ENCODE results near the gene NUDT6. TPM values are rescaled to one million over a fixed set of nuclear protein-coding genes. Genes with fewer than 3 reads are reported as not detected.

The NUDT6 gene
- total RNA-seq, 1 experiment from 2014 or later = 6.7 TPM

- Mint-ChIP-seq H3K4me1 (ENCODE audit: insufficient read depth, unreplicated experiment) (peaks cover 8% of the 10 kb centered on the region), H3K27ac (ENCODE audit: low read depth, unreplicated experiment) (no peak overlapping the region), H3K4me3 (ENCODE audit: unreplicated experiment) (no peak overlapping the region), H3K27me3 (ENCODE audit: insufficient read depth, unreplicated experiment) (no peaks in the 10 kb centered on the region), H3K9me3 (ENCODE audit: unreplicated experiment) (peaks cover 12% of the 10 kb centered on the region), H3K36me3 (ENCODE audit: insufficient read depth, unreplicated experiment) (peaks cover 36% of the 10 kb centered on the region)
- no peak for TF ChIP-seq CTCF (IDR thresholded peaks at IDR 0.05; ENCODE audit: unreplicated experiment)
- BruUV-seq (replicated peaks) = no TSS peak
- no peak for DNase-seq (ENCODE audit: unreplicated experiment)
- POLR2A ChIA-PET = interaction anchor here (1.2 kb wide), 1 partner anchor 28 kb away, joined by 3 read pairs; no protein-coding TSS in a partner anchor
- CTCF ChIA-PET = no interaction called here
- intact Hi-C loops (cut with micrococcal nuclease) = no loop called here
These were observed 39.3 kb downstream of the NUDT6 start for GRCh38 chr4:122882857-122883735.

- H3K9me3 Mint-ChIP-seq (ENCODE audit: unreplicated experiment) = peaks cover 11% of the 10 kb centered on the region
- intact Hi-C loops (cut with micrococcal nuclease) = no loop called here
- H3K27me3 Mint-ChIP-seq (ENCODE audit: insufficient read depth, unreplicated experiment) = no peaks in the 10 kb centered on the region
- H3K27ac Mint-ChIP-seq (ENCODE audit: low read depth, unreplicated experiment) = no peak overlapping the region
- H3K4me1 Mint-ChIP-seq (ENCODE audit: insufficient read depth, unreplicated experiment) = peaks cover 18% of the 10 kb centered on the region
- no peak for DNase-seq (ENCODE audit: unreplicated experiment)
- no TSS peak for BruUV-seq (replicated peaks)
- POLR2A ChIA-PET = no interaction called here
- peaks cover 47% of the 10 kb centered on the region for H3K36me3 Mint-ChIP-seq (ENCODE audit: insufficient read depth, unreplicated experiment)
- no peak overlapping the region for H3K4me3 Mint-ChIP-seq (ENCODE audit: unreplicated experiment)
- CTCF ChIA-PET = interaction anchor here (1.1 kb wide), 1 partner anchor 106 kb away, joined by 3 read pairs; no protein-coding TSS in a partner anchor
- no peak for TF ChIP-seq CTCF (IDR thresholded peaks at IDR 0.05; ENCODE audit: unreplicated experiment)
These were observed 43.4 kb downstream of the NUDT6 start for GRCh38 chr4:122879001-122879400.

DNA sequence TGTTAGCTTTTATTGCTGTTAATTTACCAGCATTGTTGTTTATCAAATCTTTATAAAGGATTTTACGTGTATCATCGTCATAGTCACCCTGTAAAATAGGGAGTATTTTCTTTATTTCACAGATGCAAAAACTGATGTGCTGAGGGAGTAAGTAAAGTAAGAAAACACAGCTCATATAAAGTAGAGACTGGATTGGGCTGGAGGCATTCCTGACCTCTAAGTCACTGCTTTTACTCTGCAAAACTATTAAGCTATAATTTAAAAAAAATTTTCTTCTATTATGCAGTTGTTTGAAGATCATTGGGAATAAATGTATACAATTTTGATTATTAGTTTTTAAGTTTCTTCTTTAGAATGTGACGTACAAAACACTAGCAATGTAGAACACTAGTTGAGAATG lies 45.9 kb downstream of the NUDT6 start:
- CTCF ChIA-PET = interaction anchor here (0.6 to 1.6 kb wide), 5 partner anchors 36 to 273 kb away, joined by 3 to 6 read pairs (median 4); no protein-coding TSS in a partner anchor
- H3K27me3 Mint-ChIP-seq (ENCODE audit: insufficient read depth, unreplicated experiment) = no peaks in the 10 kb centered on the region
- intact Hi-C loops (cut with micrococcal nuclease) = no loop called here
- peaks cover 42% of the 10 kb centered on the region for H3K36me3 Mint-ChIP-seq (ENCODE audit: insufficient read depth, unreplicated experiment)
- no TSS peak for BruUV-seq (replicated peaks)
- no peak for DNase-seq (ENCODE audit: unreplicated experiment)
- POLR2A ChIA-PET = interaction anchor here (0.5 to 5.0 kb wide), 6 partner anchors 13 to 176 kb away, joined by 3 to 21 read pairs (median 4); no protein-coding TSS in a partner anchor
- peak overlapping the region; percentile 74 for H3K27ac Mint-ChIP-seq (ENCODE audit: low read depth, unreplicated experiment)
- H3K4me1 Mint-ChIP-seq (ENCODE audit: insufficient read depth, unreplicated experiment) = peaks cover 39% of the 10 kb centered on the region
- peaks cover 14% of the 10 kb centered on the region for H3K9me3 Mint-ChIP-seq (ENCODE audit: unreplicated experiment)
- TF ChIP-seq CTCF (IDR thresholded peaks at IDR 0.05; ENCODE audit: unreplicated experiment) = no peak
- no peak overlapping the region for H3K4me3 Mint-ChIP-seq (ENCODE audit: unreplicated experiment)

- TF ChIP-seq CTCF (IDR thresholded peaks at IDR 0.05; ENCODE audit: unreplicated experiment) = no peak
- Mint-ChIP-seq H3K4me1 (ENCODE audit: insufficient read depth, unreplicated experiment) (peaks cover 41% of the 10 kb centered on the region), H3K9me3 (ENCODE audit: unreplicated experiment) (peaks cover 11% of the 10 kb centered on the region), H3K4me3 (ENCODE audit: unreplicated experiment) (no peak overlapping the region), H3K36me3 (ENCODE audit: insufficient read depth, unreplicated experiment) (peaks cover 42% of the 10 kb centered on the region), H3K27ac (ENCODE audit: low read depth, unreplicated experiment) (peak overlapping the region; percentile 74), H3K27me3 (ENCODE audit: insufficient read depth, unreplicated experiment) (no peaks in the 10 kb centered on the region)
- CTCF ChIA-PET = interaction anchor here (0.6 to 3.4 kb wide), 7 partner anchors 37 to 405 kb away, joined by 3 to 10 read pairs (median 4); no protein-coding TSS in a partner anchor
- POLR2A ChIA-PET = interaction anchor here (0.8 to 5.0 kb wide), 5 partner anchors 20 to 176 kb away, joined by 3 to 21 read pairs (median 4); partner anchors contain the start of gene BBS12
- intact Hi-C loops (cut with micrococcal nuclease) = loop anchor here (2.0 kb wide), 1 partner anchor 45 kb away; no protein-coding TSS in a partner anchor
- no TSS peak for BruUV-seq (replicated peaks)
- no peak for DNase-seq (ENCODE audit: unreplicated experiment)
These were observed 46.4 kb downstream of the NUDT6 start for GRCh38 chr4:122875949-122876348.

Measured in MCF 10A (cell line).